ENCODE measurements around the gene CACNA1E.
A peak's percentile ranks its signal among the peaks of the same experiment; 100 is the strongest.

The CACNA1E gene

GRCh38 chr1:181645171-181645570 lies 161.9 kb downstream of the CACNA1E start:
- no peak for DNase-seq

GRCh38 chr1:181646710-181647109 lies 163.4 kb downstream of the CACNA1E start:
- peak; percentile 50 for DNase-seq

- DNase-seq = no peak
These were observed 164.2 kb downstream of the CACNA1E start for GRCh38 chr1:181647314-181648035.

DNA sequence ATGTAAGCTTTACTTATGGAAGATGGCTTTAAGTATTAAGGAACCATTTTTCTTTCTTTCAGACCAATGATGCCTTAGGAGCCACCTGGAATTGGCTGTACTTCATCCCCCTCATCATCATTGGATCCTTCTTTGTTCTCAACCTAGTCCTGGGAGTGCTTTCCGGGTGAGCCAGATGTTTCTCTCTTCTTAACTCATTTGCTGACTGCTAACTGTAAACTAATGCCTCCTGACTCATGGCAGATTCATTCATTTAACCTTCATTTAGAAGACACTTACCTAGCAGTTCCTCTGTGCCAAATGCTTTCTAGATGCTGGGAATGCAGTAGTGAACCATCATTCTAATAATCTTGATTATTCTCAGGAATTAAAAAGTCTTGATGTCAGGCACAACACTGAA lies 168.0 kb downstream of the CACNA1E start:
- no peak for DNase-seq

GRCh38 chr1:181655756-181656155 lies 172.4 kb downstream of the CACNA1E start:
- DNase-seq = no peak

- DNase-seq = no peak
These were observed 173.2 kb downstream of the CACNA1E start for GRCh38 chr1:181656491-181656890.

- DNase-seq = no peak
These were observed 175.3 kb downstream of the CACNA1E start for GRCh38 chr1:181658581-181658980.

GRCh38 chr1:181659321-181659957 lies 176.1 kb downstream of the CACNA1E start:
- no peak for DNase-seq

DNA sequence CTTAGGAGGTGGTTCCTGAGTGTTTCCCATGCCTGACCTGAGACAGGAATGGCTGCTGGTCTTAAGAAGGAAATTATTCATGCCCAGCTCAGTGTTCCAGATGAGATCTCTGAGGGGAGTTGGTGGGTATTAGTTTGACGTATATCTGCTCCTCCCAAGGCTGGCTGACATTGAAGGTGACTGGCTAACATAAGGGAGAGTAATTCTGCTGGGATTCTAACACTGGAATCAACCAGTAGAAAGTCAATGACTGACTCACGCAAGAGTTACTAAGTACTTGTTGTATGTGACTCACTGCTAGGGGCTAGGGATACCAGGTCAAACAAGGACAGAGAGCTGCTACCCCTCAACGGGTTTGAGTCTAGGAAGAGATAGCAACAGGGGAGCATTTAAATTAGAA lies 177.3 kb downstream of the CACNA1E start:
- DNase-seq = no peak

- DNase-seq = peak; percentile 5
These were observed 178.3 kb downstream of the CACNA1E start for GRCh38 chr1:181661569-181661968.

GRCh38 chr1:181662606-181663005 lies 179.3 kb downstream of the CACNA1E start:
- no peak for DNase-seq

GRCh38 chr1:181664543-181664942 lies 181.2 kb downstream of the CACNA1E start:
- DNase-seq = no peak

DNA sequence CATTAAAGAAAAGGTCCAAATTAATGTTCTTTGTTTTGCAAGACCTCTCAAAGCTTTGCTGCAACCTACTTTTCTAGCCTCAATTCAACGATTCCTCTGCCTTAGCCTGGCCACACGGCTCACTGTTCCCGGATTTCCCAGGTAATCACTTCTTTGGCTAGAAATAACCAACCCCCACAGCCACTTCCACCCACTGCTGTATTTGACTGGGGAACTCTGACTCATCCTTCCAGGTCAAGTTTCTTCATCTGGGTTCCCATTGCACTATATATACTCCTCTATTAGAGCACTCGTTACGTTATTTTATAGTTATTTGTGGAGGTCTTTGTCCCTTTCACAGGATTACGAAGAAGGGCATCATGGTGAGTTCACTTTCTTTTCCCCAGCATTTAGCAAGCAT lies 185.9 kb downstream of the CACNA1E start:
- no peak for DNase-seq

DNA sequence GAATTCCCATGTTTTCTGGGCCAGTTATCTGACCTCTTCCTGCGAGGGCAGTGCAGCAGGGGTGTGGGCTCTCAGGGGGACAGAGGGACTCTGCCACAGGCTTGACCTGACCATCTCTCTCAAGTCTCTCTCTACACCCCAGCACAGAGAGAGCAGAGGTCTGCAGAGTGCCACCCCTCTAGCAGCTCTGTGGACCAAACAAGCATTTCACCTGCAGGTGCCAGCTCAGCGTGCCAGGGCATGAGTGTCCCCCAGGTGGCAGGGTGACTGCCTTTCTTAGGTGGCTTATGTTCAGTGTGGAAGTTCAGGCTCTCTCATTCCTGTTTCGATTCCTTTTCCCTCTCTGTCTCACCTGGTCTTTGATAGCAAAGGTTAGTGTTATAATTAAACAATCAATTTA lies 191.3 kb downstream of the CACNA1E start:
- DNase-seq = peak; percentile 36

DNA sequence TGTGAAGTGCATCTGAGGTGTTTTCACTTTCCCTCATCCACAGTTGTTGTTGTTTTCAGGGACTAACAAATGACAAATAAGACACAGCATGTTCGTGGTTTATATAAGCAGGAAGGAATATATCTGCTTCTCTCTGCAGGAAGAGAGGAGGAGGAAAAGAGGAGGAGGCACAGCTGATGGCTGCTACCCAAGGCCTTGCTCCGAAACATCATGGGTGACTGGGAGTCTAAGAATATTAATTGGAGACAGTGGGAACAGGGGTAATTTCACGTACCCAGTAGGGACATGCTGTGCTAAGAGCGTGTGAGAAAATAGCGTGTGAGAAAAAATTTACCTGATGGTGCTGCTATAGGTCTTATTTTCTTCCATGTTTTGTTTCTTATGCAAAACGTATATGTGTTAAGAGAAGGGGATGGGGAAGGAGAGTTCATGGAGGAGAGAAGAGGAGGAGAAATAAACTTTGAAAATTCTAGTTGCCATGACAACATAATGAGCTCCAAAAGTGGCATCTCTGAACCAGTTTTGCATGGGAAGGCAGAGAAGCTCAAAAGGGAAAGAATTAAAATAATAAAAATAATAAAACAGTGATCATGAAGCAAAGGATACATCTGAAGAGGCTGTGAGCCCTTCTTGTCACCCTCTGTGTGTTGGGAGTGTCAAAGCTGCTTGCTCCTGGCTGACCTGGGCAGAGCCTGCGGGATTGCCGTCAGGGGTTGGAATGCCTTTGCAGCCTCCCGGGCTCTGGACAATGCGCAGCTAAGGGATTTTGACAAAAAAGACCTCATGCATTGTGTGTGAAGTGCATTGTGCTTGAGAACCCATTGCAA lies 192.0 kb downstream of the CACNA1E start:
- no peak for DNase-seq

GRCh38 chr1:181675918-181676190 lies 192.5 kb downstream of the CACNA1E start:
- DNase-seq = no peak

DNA sequence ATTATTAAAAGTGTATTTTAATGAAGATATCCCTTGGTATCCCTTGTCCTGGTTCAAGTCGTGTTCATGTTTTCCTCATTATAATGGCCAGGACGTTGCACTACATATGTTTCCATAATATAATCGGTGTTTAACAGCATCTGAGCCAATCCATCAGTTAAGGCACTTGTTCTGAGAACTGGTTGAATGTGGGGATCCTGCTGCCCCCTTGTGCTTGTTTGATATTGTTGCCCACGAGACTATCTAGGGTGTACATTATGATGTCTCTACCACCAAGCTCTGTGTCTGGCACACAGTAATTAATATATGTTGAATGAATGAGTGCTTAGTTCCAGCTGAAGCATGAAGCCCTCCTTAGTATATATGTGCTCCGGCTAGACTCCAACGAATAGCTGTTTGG lies 193.0 kb downstream of the CACNA1E start:
- DNase-seq = peak; percentile 62

DNA sequence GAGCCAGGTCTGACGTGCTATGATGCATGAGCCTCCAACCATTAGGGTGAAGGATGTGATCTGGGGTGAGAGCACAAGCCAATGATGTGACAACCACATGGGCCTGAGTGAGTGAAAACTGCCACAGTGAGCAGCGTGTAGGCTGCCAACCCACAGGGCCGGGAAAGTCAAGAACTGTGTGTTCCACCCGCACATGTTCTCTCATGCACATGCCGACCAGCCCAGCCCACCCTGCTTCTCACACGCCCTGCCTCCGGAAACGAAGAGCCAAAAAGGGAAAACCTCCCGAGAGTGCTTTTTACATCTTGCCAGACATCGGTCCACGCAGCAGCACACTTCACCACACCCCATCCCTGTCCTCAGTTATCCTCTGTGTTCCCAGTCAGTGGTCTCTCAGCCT lies 197.0 kb downstream of the CACNA1E start:
- DNase-seq = no peak

DNA sequence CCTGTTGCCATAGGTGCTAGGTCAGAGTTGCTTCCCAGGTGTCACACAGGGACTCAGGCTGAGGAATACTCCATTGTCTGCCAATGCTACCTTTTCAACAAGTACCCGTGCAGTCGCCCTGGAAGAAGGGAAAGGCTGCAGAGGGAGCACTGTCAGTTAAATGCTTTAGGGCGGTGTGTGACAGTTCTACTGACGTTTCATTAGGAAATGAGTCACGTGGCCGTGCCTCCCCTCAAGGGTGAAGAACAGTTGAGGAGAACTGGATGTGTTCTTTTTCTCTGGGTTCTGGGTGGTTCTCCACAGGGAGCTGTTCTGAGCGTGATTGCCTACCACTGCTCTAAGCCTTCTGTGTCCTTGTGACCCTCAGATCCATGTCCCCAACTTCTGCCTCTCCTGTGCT lies 197.6 kb downstream of the CACNA1E start:
- DNase-seq = no peak

DNA sequence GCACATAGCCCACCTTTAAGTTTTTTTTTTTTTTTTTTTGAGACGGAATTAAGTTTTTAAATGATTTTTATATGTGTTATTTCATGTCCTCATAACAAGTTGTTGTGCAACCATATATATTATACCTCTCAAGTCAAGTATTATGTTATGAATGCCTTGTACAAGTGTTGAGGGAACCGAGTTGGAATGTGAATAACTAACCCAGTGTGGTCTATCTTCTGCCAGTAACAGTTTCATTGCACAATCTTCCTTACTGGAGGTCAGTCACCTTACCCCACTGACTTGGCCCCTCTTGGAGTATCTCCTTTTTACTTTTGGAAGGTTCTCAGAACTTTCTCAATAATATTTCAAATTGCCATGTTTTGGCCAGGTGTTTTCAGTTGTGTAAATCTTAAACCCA lies 201.9 kb downstream of the CACNA1E start:
- no peak for DNase-seq

DNA sequence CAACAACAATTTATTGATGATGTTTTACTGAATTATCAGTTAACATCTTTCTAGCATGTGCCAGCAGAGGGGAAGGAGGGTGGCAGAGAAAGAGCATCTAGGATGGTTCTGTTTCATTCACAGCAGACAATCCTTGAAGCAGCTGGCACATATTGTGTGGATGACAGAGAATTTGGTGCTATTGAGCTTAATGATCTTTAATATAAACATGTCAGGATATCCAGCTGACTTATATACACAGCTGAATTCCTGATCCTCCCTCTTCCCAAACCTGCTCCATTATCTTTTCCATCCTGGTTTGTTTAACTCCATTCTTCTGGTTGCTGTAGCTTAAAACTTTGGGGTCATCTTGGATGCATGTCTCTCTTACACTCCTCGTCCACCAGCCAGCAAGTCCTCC lies 218.6 kb downstream of the CACNA1E start:
- DNase-seq = no peak

GRCh38 chr1:181704546-181704945 lies 221.2 kb downstream of the CACNA1E start:
- DNase-seq = peak; percentile 81

- no peak for DNase-seq
These were observed 228.5 kb downstream of the CACNA1E start for GRCh38 chr1:181711820-181712219.

- no peak for DNase-seq
These were observed 229.4 kb downstream of the CACNA1E start for GRCh38 chr1:181712711-181713110.

All from COR-L47 (cell line).